RWPE2 (cell line): ENCODE data around the gene HIVEP3.
A peak's percentile ranks its signal among the peaks of the same experiment; 100 is the strongest.

Experiments used
- ATAC-seq: fragments of 200-7000 bp; cut with Tn5 transposase; 3 replicates; pipeline ENCODE4 v1.9.1; 2021; ENCODE audit warnings: low read depth
- DNase-seq: peaks from one replicate; pipeline ENCODE4 v3.0.0-alpha.2; 2020; ENCODE audit warnings: low spot score
- H3K27ac ChIP-seq: fragments of 450-650 bp; 2 replicates; pipeline ENCODE4 v1.5.1; 2017; ENCODE audit warnings: mild to moderate bottlenecking; ENCODE audit not compliant: poor library complexity, severe bottlenecking
- H3K27me3 ChIP-seq: fragments of 250-450 bp; sonication (Bioruptor Pico); 2 replicates; pipeline ENCODE4 v1.5.1; 2021; ENCODE audit warnings: mild to moderate bottlenecking, moderate library complexity; ENCODE audit not compliant: insufficient read depth, poor library complexity, severe bottlenecking
- H3K36me3 ChIP-seq: fragments of 250-450 bp; sonication (Bioruptor Pico); 2 replicates; pipeline ENCODE4 v1.5.1; 2020; ENCODE audit warnings: low read depth, mild to moderate bottlenecking, moderate library complexity
- H3K4me1 ChIP-seq: fragments of 250-450 bp; sonication (Bioruptor Pico); 2 replicates; pipeline ENCODE4 v1.5.1; 2021; ENCODE audit warnings: mild to moderate bottlenecking, moderate library complexity; ENCODE audit not compliant: insufficient read depth, poor library complexity, severe bottlenecking
- H3K4me3 ChIP-seq: fragments of 250-450 bp; sonication (Bioruptor Pico); 2 replicates; pipeline ENCODE4 v1.5.1; 2021; ENCODE audit warnings: mild to moderate bottlenecking, moderate library complexity; ENCODE audit not compliant: severe bottlenecking
- H3K9me3 ChIP-seq: fragments of 250-450 bp; sonication (Bioruptor Pico); 2 replicates; pipeline ENCODE4 v1.5.1; 2021; ENCODE audit warnings: mild to moderate bottlenecking, moderate library complexity; ENCODE audit not compliant: severe bottlenecking
- CTCF ChIP-seq: fragments of 450-650 bp; IDR thresholded peaks from one replicate; pipeline ENCODE4 v1.5.1; 2017; ENCODE audit warnings: mild to moderate bottlenecking, moderate library complexity; ENCODE audit not compliant: poor library complexity, severe bottlenecking

The HIVEP3 gene

GRCh38 chr1:41868241-41868998 lies 50.3 kb downstream of the HIVEP3 start:
- DNase-seq (no peak), ATAC-seq (no peak)
- Histone ChIP-seq H3K36me3 (no peaks in the 10 kb centered on the region), H3K9me3 (no peaks in the 10 kb centered on the region), H3K27me3 (no peaks in the 10 kb centered on the region), H3K4me3 (no peak overlapping the region), H3K4me1 (peaks cover 14% of the 10 kb centered on the region), H3K27ac (no peak overlapping the region)
- TF ChIP-seq CTCF, result peak; percentile 11

GRCh38 chr1:41866285-41866684 lies 52.4 kb downstream of the HIVEP3 start:
- no peak for ATAC-seq
- no peak for DNase-seq
- H3K4me1 ChIP-seq, result peaks cover 35% of the 10 kb centered on the region
- H3K36me3 ChIP-seq, result no peaks in the 10 kb centered on the region
- no peak overlapping the region for H3K27ac ChIP-seq
- H3K9me3 ChIP-seq, result no peaks in the 10 kb centered on the region
- H3K4me3 ChIP-seq, result no peak overlapping the region
- no peaks in the 10 kb centered on the region for H3K27me3 ChIP-seq
- TF ChIP-seq CTCF, result no peak

GRCh38 chr1:41864471-41865040 lies 54.2 kb downstream of the HIVEP3 start:
- Histone ChIP-seq H3K4me3 (no peak overlapping the region), H3K4me1 (peaks cover 35% of the 10 kb centered on the region), H3K27ac (peak overlapping the region; percentile 94), H3K27me3 (no peaks in the 10 kb centered on the region), H3K9me3 (no peaks in the 10 kb centered on the region), H3K36me3 (no peaks in the 10 kb centered on the region)
- TF ChIP-seq CTCF, result no peak
- DNase-seq (no peak), ATAC-seq (no peak)

- H3K27me3 ChIP-seq, result no peaks in the 10 kb centered on the region
- H3K27ac ChIP-seq, result peak overlapping the region; percentile 94
- no peak overlapping the region for H3K4me3 ChIP-seq
- H3K4me1 ChIP-seq, result peaks cover 36% of the 10 kb centered on the region
- TF ChIP-seq CTCF, result no peak
- no peak for DNase-seq
- no peak for ATAC-seq
- H3K36me3 ChIP-seq, result no peaks in the 10 kb centered on the region
- H3K9me3 ChIP-seq, result no peaks in the 10 kb centered on the region
These were observed 55.0 kb downstream of the HIVEP3 start for GRCh38 chr1:41863718-41864117.
